Caco-2 (cell line): ENCODE results near the gene RBM18. TPM values are rescaled to one million over a fixed set of nuclear protein-coding genes. Genes with fewer than 3 reads are reported as not detected.

Experiments used
- BruUV-seq: library from RNA; stranded (reverse); fragments of 400-500 nt; replicated peaks from 2 replicates; lab custom pipeline; 2021; lab: Mats Ljungman, UMichigan
- CTCF ChIA-PET: fragments of 300-600 bp; sonication (Branson Sonifier 250); formaldehyde crosslinking; loops from one replicate; lab custom pipeline; 2022; ENCODE audit warnings: antibody characterized with exemption; lab: Charles Lee
- POLR2A ChIA-PET: fragments of 300-600 bp; sonication (Branson Sonifier 250); formaldehyde crosslinking; loops from one replicate; lab custom pipeline; 2022; ENCODE audit warnings: antibody characterized with exemption; lab: Charles Lee
- DNase-seq, 2 experiments: peaks; one replicate each; pipeline versions ENCODE4 v3.0.0 to v3.0.0-alpha.2; 2020 to 2022
- H3K27me3 ChIP-seq: replicated peaks from 2 replicates; pipeline ENCODE4 v1.6.0; 2011; ENCODE audit warnings: low read length; ENCODE audit not compliant: control insufficient read depth, insufficient read depth
- H3K36me3 ChIP-seq: 2 replicates; pipeline ENCODE4 v1.5.1; 2011; ENCODE audit warnings: low read length; ENCODE audit not compliant: control insufficient read depth, insufficient read depth
- H3K4me1 ChIP-seq: fragments of 250-450 bp; sonication (Bioruptor Pico); 2 replicates; pipeline ENCODE4 v1.5.1; 2020; ENCODE audit warnings: mild to moderate bottlenecking
- H3K4me3 ChIP-seq: 2 replicates; pipeline ENCODE4 v1.5.1; 2011; ENCODE audit warnings: low read depth, mild to moderate bottlenecking, control low read depth, low read length
- H3K9me3 ChIP-seq: fragments of 250-450 bp; sonication (Bioruptor Pico); 2 replicates; pipeline ENCODE4 v1.5.1; 2020; ENCODE audit warnings: mild to moderate bottlenecking, moderate library complexity
- H3K27ac Mint-ChIP-seq: one replicate; pipeline ENCODE4 v1.8.0; 2022; ENCODE audit warnings: mixed read lengths; ENCODE audit not compliant: unreplicated experiment
- H3K27me3 Mint-ChIP-seq: one replicate; pipeline ENCODE4 v1.8.0; 2022; ENCODE audit warnings: mixed read lengths; ENCODE audit not compliant: insufficient read depth, unreplicated experiment
- H3K36me3 Mint-ChIP-seq: one replicate; pipeline ENCODE4 v1.8.0; 2022; ENCODE audit warnings: mild to moderate bottlenecking, mixed read lengths; ENCODE audit not compliant: insufficient read depth, unreplicated experiment
- H3K4me1 Mint-ChIP-seq: one replicate; pipeline ENCODE4 v1.8.0; 2022; ENCODE audit warnings: low read depth, mixed read lengths; ENCODE audit not compliant: unreplicated experiment
- H3K4me3 Mint-ChIP-seq: one replicate; pipeline ENCODE4 v1.8.0; 2022; ENCODE audit warnings: mild to moderate bottlenecking, moderate library complexity, mixed read lengths; ENCODE audit not compliant: unreplicated experiment
- H3K9me3 Mint-ChIP-seq: one replicate; pipeline ENCODE4 v1.8.0; 2022; ENCODE audit warnings: mixed read lengths; ENCODE audit not compliant: unreplicated experiment
- CTCF ChIP-seq, 2 experiments: fragments of 200-600 bp in 1 of 2; IDR thresholded peaks; 1 replicate in 1 of 2; 2 replicates in 1 of 2; pipeline versions ENCODE4 v1.5.1 to v1.8.0; 2011 to 2022; ENCODE audit warnings: antibody characterized with exemption in 1 of 2, control low read depth in 1 of 2, inconsistent platforms in 1 of 2, low read depth in 1 of 2, low read length in 1 of 2, mild to moderate bottlenecking in 1 of 2, moderate library complexity in 1 of 2; ENCODE audit not compliant: insufficient read depth in 1 of 2, severe bottlenecking in 1 of 2, unreplicated experiment in 1 of 2
- intact Hi-C: fragments of 100-400 bp; cut with micrococcal nuclease; formaldehyde crosslinking; loops from one replicate; pipeline ENCODE4 v1.10.0; 2022; ENCODE audit not compliant: unreplicated experiment
- total RNA-seq: library from RNA; stranded (reverse); gene quantifications from 2 replicates; pipeline ENCODE4 v1.2.3, GENCODE V29; 2022

RBM18 gene
- total RNA-seq, 1 experiment from 2014 or later, result 20.6 TPM

GRCh38 chr9:122200960-122201595 lies 63.6 kb downstream of the RBM18 start:
- no peak for TF ChIP-seq CTCF (IDR thresholded peaks at IDR 0.05; ENCODE audit: insufficient read depth in 1 of 2, low read depth in 1 of 2, low read length in 1 of 2, severe bottlenecking in 1 of 2, unreplicated experiment in 1 of 2)
- intact Hi-C loops, result no loop called here
- peaks cover 12% of the 10 kb centered on the region for H3K4me1 Mint-ChIP-seq

GRCh38 chr9:122197882-122198281 lies 66.8 kb downstream of the RBM18 start:
- ChIA-PET POLR2A (no interaction called here), CTCF (no interaction called here)
- H3K36me3 ChIP-seq, result no peaks in the 10 kb centered on the region
- no peaks in the 10 kb centered on the region for H3K36me3 Mint-ChIP-seq
- H3K27ac Mint-ChIP-seq, result peak overlapping the region; percentile 15
- H3K9me3 ChIP-seq, result no peaks in the 10 kb centered on the region
- H3K9me3 Mint-ChIP-seq, result no peaks in the 10 kb centered on the region
- H3K27me3 ChIP-seq, result no peaks in the 10 kb centered on the region
- DNase-seq, result no peak
- peaks cover 12% of the 10 kb centered on the region for H3K4me1 Mint-ChIP-seq
- no TSS peak for BruUV-seq
- intact Hi-C loops, result no loop called here
- H3K4me3 Mint-ChIP-seq, result no peak overlapping the region
- TF ChIP-seq CTCF (IDR thresholded peaks at IDR 0.05; ENCODE audit: insufficient read depth in 1 of 2, low read depth in 1 of 2, low read length in 1 of 2, severe bottlenecking in 1 of 2, unreplicated experiment in 1 of 2), result no peak
- H3K27me3 Mint-ChIP-seq, result no peaks in the 10 kb centered on the region
- peaks cover 12% of the 10 kb centered on the region; the same call in 1 of the 2 replicates for H3K4me1 ChIP-seq
- no peak overlapping the region for H3K4me3 ChIP-seq

More at GRCh38 chr9:122200960-122201595, 63.6 kb downstream of the RBM18 start:
- H3K4me1 ChIP-seq, result peaks cover 12% of the 10 kb centered on the region; the same call in 1 of the 2 replicates
- Mint-ChIP-seq H3K9me3 (no peaks in the 10 kb centered on the region), H3K27me3 (no peaks in the 10 kb centered on the region), H3K36me3 (no peaks in the 10 kb centered on the region), H3K4me3 (no peak overlapping the region), H3K27ac (no peak overlapping the region)
- H3K27me3 ChIP-seq, result no peaks in the 10 kb centered on the region
- no TSS peak for BruUV-seq
- CTCF ChIA-PET, result no interaction called here
- no peak for DNase-seq
- POLR2A ChIA-PET, result interaction anchor here (0.6 kb wide), 1 partner anchor 861 kb away, joined by 3 read pairs; no protein-coding TSS in a partner anchor
- no peaks in the 10 kb centered on the region for H3K9me3 ChIP-seq
- H3K4me3 ChIP-seq, result no peak overlapping the region
- no peaks in the 10 kb centered on the region; the same call in 1 of the 2 replicates for H3K36me3 ChIP-seq

GRCh38 chr9:122197426-122197825 lies 67.2 kb downstream of the RBM18 start:
- no peak overlapping the region for H3K27ac Mint-ChIP-seq
- H3K27me3 Mint-ChIP-seq, result no peaks in the 10 kb centered on the region
- H3K9me3 ChIP-seq, result no peaks in the 10 kb centered on the region
- POLR2A ChIA-PET, result no interaction called here
- peak in 1 of 2 experiments; percentile 26 for DNase-seq
- H3K4me1 ChIP-seq, result peaks cover 12% of the 10 kb centered on the region; the same call in 1 of the 2 replicates
- H3K4me3 ChIP-seq, result no peak overlapping the region
- TF ChIP-seq CTCF (IDR thresholded peaks at IDR 0.05; ENCODE audit: insufficient read depth in 1 of 2, low read depth in 1 of 2, low read length in 1 of 2, severe bottlenecking in 1 of 2, unreplicated experiment in 1 of 2), result no peak
- no peak overlapping the region for H3K4me3 Mint-ChIP-seq
- H3K27me3 ChIP-seq, result no peaks in the 10 kb centered on the region
- CTCF ChIA-PET, result no interaction called here
- no TSS peak for BruUV-seq
- H3K9me3 Mint-ChIP-seq, result no peaks in the 10 kb centered on the region
- no peaks in the 10 kb centered on the region for H3K36me3 ChIP-seq
- no peaks in the 10 kb centered on the region for H3K36me3 Mint-ChIP-seq
- H3K4me1 Mint-ChIP-seq, result peaks cover 12% of the 10 kb centered on the region
- intact Hi-C loops, result no loop called here
